GM06990 (cell line): ENCODE data around the gene TBCCD1.
A peak's percentile ranks its signal among the peaks of the same experiment; 100 is the strongest.

Experiments
- DNase-seq: peaks from one replicate; pipeline ENCODE4 v3.0.0-alpha.2; 2011; ENCODE audit not compliant: insufficient read length; ENCODE audit errors: extremely low read depth
- H3K27me3 ChIP-seq: replicated peaks from 2 replicates; pipeline ENCODE4 v1.6.0; 2011; ENCODE audit warnings: low read length; ENCODE audit not compliant: control insufficient read depth, insufficient read depth
- H3K36me3 ChIP-seq: 2 replicates; pipeline ENCODE4 v1.5.1; 2011; ENCODE audit warnings: low read length; ENCODE audit not compliant: control insufficient read depth, insufficient read depth
- H3K4me3 ChIP-seq: replicated peaks from 2 replicates; pipeline ENCODE4 v1.5.1; 2011; ENCODE audit warnings: low read depth, mild to moderate bottlenecking, control low read depth, low read length
- TF ChIP-seq, protein P1 (sequence below): IDR thresholded peaks from 2 replicates; pipeline ENCODE4 v1.5.1; 2011; ENCODE audit warnings: low read length, control low read depth, mild to moderate bottlenecking, inconsistent platforms; ENCODE audit not compliant: insufficient read depth, poor library complexity, severe bottlenecking

TBCCD1 gene

GRCh38 chr3:186511702-186512101, 55.4 kb downstream of the TBCCD1 start:
- no peak for DNase-seq

DNA sequence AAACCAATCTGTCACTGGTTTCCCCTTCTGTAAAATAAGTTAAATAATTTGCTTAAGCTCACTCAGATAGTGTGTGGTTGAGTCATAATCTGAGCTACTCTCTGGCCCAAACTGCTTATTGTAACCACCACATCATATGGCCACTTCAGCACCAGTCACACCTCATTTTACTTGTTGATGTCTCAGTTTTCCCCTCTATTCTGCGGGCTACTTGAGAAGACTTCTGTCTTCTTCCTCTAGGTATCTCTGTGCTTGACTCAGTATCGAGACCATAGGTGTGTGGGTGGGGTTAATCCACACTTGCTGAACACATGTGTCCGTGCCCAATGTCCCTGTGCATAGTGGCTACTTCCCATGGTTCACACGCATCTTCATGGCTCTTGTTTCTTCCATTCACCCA, 55.9 kb downstream of the TBCCD1 start:
- peak; percentile 67 for DNase-seq
- no peaks in the 10 kb centered on the region for H3K27me3 ChIP-seq
- no peak overlapping the region for H3K4me3 ChIP-seq
- H3K36me3 ChIP-seq, result no peaks in the 10 kb centered on the region
- TF ChIP-seq, protein P1, sequence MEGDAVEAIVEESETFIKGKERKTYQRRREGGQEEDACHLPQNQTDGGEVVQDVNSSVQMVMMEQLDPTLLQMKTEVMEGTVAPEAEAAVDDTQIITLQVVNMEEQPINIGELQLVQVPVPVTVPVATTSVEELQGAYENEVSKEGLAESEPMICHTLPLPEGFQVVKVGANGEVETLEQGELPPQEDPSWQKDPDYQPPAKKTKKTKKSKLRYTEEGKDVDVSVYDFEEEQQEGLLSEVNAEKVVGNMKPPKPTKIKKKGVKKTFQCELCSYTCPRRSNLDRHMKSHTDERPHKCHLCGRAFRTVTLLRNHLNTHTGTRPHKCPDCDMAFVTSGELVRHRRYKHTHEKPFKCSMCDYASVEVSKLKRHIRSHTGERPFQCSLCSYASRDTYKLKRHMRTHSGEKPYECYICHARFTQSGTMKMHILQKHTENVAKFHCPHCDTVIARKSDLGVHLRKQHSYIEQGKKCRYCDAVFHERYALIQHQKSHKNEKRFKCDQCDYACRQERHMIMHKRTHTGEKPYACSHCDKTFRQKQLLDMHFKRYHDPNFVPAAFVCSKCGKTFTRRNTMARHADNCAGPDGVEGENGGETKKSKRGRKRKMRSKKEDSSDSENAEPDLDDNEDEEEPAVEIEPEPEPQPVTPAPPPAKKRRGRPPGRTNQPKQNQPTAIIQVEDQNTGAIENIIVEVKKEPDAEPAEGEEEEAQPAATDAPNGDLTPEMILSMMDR, result no peak

More at GRCh38 chr3:186511702-186512101, 55.4 kb downstream of the TBCCD1 start:
- TF ChIP-seq, protein P1, result no peak
- Histone ChIP-seq H3K4me3 (no peak overlapping the region), H3K36me3 (no peaks in the 10 kb centered on the region), H3K27me3 (no peaks in the 10 kb centered on the region)

- peak; percentile 59 for DNase-seq
- TF ChIP-seq, protein P1, result peak; percentile 36
- Histone ChIP-seq H3K36me3 (no peaks in the 10 kb centered on the region), H3K4me3 (no peak overlapping the region), H3K27me3 (no peaks in the 10 kb centered on the region)
Measured at GRCh38 chr3:186510374-186511079, 56.6 kb downstream of the TBCCD1 start.

DNA sequence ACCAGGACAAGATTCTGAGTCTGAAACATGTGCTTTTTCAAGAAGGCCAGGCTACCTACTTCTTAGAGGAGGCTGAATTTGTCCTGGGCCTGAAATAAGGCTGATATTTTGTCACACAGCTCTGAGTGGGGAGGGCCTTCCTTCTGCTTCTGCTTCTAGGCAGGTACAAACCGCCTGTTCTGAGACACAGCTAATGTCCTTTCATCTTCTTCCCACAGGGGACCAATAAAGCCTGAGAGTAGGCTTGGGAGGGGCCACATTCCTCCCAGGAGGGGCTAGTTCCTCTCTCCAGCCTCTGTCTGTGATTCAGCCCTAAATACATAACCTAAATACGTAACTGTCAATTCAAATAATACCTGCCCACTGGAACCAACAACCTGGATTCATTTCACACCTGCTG, 57.7 kb downstream of the TBCCD1 start:
- no peaks in the 10 kb centered on the region for H3K27me3 ChIP-seq
- DNase-seq, result no peak
- TF ChIP-seq, protein P1, result no peak

GRCh38 chr3:186506857-186507256, 60.3 kb downstream of the TBCCD1 start:
- TF ChIP-seq, protein P1, result no peak
- H3K27me3 ChIP-seq, result no peaks in the 10 kb centered on the region

More for the DNA sequence above, 57.7 kb downstream of the TBCCD1 start:
- no peaks in the 10 kb centered on the region for H3K36me3 ChIP-seq
- no peak overlapping the region for H3K4me3 ChIP-seq

More at GRCh38 chr3:186506857-186507256, 60.3 kb downstream of the TBCCD1 start:
- Histone ChIP-seq H3K4me3 (no peak overlapping the region), H3K36me3 (no peaks in the 10 kb centered on the region)
- DNase-seq, result no peak
